GM18502 (cell line): ENCODE results near the gene TEAD1.

Source experiments
- ATAC-seq: cut with Tn5 transposase; IDR thresholded peaks from one replicate; pipeline ENCODE4 v1.9.1; 2021; ENCODE audit warnings: mild to moderate bottlenecking; ENCODE audit not compliant: unreplicated experiment, poor library complexity

Gene TEAD1

DNA sequence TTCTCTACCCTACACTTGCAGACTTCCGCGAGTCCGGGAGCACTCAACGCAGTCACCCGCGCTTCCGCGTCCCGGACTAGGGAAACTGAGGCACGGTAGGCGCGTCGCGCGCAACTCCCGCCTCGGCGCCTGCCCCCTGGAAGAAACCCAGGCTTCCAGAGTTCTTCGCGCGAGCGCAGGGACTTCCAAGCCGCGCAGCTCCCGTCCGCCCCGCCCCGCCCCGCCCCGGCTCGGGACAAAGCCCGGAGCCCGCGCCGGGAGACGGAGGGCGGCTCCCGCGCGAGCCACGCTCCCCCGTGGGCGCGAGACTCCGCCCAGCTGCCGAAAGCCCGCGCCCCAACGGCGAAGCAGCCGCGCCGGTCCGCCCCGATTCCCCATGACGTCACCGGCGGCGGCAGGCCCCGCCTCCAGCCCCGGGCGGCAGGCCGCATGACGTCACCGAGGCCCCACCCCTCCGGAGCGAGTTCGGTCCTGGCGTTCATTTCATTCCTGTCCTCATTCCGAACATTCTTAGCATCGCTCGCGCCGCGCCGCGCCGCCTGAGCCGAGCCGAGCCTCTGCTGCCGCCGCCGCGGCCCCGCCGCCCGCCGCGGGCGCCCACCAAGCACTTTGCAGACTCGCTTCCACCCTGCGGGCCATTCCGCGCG is at the start of gene TEAD1:
Gene TEAD1, plus strand, starts transcription at position 498 of the 647 bp plus-strand sequence.
- ATAC-seq = peak; percentile 90

DNA sequence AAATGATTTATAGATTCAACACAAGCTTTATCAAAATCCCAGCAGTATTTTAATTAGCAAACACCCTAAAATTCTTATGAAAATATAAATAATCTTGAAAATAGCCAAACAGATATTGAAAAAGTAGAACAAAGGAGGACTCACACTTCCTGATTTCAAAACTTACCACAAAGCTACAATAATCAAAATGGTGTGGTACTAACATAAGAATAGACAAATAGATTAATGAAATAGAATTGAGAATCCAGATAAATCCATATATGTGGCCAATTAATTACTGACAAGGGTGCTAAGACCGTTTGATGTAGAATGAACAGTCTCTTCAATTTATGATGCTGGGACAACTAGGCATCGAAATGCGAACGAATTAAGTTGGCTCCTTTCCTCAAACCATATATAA is 49.6 kb upstream of the TEAD1 start:
- no peak for ATAC-seq

DNA sequence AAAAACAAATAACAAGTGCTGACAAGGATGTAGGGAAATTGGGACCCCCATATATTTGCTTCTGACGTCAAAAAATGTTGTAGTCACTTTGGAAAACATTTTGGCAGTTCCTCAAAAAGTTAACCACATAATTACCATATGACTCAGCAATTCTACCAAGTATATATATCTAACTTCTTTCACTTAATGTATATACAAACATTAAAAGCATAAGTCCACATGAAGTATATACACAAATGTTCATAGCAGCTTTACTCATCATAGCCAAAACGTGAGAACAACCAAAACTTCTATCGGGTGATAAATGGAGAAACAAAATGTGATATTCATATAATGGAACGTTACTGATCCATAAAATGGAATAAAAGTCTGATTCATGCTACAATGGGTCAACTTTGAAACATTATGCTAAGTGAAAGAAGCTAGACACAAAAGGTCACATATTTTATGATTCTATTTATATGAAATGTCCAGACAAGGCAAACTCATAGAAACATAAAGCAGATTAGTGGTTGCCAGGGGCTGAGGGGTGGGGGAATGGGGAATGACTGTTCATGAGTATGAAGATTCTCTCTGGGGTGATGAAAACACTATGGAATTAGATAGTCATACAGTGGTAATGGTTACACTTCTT is 48.7 kb upstream of the TEAD1 start:
- no peak for ATAC-seq

GRCh38 chr11:12626616-12627015 is 47.6 kb upstream of the TEAD1 start:
- no peak for ATAC-seq

DNA sequence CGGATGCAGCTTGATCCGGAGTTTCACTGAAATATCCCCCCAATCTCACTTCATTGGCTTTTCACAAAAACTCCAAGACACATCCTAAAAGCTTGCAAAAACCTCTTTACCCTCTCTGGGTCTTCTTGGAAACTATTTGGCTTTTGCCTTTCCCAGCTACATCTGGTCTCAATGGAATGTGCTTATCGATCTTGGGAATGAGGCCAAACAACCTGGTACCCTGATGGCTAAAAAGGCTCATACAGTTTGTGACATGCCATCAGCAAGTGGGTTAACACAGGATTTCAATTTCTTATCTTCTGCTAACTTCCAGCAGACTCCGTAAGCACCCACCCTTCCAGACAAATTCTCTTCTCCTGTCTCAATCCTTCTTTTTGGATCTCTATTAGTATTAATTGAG is 45.9 kb upstream of the TEAD1 start:
- ATAC-seq = no peak

DNA sequence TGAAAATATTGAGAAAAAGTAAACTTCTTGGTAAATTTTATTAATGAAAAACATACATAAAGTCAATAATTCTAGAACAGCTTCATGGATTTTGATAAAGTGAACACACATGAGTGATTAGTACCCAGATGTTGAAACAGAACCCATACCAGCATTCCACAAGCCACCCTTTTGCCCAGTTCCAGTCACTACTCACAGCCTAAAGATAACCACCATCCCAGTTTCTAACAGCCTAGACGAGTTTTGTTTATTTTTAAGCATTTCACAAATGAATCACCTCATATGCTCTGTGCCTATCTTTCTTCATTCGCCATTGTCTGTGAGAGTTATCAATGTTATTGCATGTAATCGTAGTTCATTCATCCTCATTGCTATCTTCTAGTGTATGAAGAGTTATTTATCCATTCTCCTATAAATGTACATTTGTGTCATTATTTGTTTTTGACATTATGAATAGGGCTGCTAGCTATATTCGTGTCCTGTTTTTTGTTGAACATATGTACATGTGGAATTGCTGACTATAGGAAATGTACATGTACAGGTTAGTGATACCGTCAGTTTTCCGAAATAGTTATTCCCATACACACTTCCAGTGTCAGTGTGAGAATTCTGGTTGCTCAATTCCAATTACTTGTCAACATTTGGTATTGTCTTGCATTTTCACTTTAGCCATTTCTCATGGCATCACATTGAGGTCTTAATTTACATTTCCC is 44.5 kb upstream of the TEAD1 start:
- ATAC-seq = no peak

DNA sequence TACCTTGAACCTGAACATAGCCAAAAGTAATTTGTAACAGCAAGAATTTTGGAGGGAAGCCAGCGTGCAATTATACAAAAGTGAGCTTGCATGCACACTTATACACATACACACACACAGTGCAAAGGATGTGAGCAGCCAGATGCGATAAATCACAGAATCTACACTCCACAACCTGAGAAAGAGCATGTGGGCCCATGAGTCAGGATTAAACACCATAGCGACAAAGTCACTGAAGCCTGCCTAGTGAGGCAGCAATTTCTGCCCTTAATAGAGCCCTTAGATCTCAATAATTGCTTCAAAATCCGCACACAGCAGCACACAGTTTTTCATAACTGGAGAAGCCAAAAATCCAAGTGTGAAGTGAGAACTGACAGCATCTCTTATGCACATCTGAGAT is 42.6 kb upstream of the TEAD1 start:
- ATAC-seq = no peak

- no peak for ATAC-seq
These were observed 39.9 kb upstream of the TEAD1 start for GRCh38 chr11:12634329-12634728.

- ATAC-seq = no peak
These were observed 37.3 kb upstream of the TEAD1 start for GRCh38 chr11:12636871-12637410.

DNA sequence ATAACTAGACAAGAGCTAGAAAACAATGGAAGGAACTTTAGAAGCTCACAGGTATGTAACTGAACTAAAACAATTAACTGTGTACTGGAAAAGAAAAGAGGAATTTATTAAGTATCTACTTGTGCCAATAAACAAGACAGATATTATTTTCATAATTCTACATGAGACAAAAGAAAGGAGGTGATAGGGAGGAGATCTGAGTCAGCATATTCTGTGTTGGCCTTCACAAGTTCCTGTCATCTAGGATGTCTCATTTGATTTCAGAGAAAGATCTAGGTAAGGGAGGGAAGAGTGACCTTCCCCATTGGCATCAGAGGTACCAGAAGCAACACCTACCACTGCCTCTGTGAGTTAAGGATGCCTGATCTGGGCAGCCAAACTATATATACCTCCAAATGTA is 34.8 kb upstream of the TEAD1 start:
- no peak for ATAC-seq

DNA sequence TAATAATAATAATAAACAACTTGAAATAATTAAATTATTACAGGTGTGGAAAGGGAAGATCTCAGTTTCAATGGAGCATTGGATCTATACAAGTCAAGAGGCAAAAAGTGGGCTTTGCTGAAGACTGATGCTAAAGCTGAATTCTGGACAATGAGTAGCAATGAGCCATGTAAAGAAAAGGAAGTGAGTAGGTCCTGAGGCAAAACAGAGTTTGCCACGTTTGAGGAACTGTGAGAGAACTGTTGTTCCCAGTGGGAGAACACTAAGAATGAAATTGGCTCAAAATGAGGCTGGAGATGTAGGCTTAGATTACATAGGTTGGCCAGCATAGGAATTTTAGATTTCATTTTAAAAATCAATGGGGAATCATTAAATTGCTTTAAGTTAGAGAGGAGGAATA is 33.9 kb upstream of the TEAD1 start:
- no peak for ATAC-seq

DNA sequence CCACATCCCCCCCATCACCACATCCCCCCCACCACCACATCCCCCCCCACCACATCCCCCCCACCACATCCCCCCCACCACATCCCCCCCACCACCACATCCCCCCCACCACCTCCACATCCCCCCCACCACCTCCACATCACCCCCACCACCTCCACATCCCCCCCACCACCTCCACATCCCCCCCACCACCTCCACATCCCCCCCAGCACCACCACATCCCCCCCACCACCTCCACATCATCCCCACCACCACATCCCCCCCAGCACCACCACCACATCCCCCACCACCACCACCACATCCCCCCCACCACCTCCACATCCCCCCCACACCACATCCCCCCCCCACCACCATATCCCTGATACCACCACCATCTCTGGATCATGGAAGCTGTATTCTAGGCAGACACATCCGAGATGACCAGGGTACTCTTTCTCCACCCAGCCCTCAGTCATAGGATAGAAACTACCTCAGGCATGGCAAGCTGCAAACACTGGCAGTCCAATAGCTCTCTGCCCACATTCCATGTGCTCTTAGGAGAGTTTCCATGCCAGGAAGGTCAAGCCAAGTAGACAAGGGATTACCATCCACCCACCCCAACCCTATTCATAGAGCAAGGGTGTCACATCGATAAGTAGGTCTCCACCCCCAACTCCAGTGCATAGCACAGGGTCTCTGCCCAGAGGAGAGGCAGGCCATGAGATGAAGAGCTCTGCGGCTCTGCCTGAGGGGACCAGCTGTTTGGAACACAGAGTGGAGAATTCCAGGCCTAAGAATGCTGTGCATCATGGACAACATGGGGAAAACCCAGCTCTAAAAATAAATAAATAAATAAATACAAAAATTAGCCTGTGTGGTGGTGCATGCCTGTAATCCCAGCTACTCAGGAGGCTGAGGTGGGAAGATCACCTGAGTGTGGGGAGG is 33.0 kb upstream of the TEAD1 start:
- ATAC-seq = no peak

DNA sequence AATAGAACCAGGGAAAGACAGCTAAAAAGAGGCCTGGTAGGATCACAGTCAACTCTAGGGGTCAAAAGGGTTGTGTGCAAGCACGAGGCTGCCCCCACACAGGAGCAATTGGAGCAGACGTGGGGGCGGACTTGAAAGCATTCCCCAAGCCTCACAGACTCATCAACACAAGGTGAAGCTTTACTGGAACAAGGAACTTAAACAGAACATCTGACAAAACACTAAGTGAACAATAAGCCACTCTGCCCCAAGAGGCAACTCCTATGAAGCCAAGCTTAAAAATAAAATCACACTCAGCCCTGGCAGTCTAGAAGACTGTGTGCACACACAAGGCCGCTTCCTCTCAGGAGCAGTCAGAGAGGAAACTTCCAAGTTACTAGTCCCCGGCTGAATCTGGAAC is 32.2 kb upstream of the TEAD1 start:
- no peak for ATAC-seq

- ATAC-seq = no peak
These were observed 31.3 kb upstream of the TEAD1 start for GRCh38 chr11:12642806-12643428.

DNA sequence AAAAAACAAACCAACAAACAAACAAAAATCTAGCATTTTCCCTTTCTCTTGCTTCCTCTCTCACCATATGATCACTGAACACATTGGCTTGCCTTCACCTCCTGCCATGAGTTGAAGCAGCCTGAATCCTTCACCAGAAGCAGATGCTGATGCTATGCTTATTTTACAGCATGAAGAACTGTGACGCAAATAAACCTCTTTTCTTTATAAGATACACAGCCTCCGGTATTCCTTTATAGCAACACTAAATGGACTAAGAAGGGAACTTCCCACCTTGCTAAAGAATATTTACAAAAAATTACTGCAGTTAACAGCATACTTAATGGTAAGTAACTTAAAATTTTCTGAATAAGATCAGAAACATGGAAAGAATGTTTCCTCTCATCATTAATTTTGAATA is 27.7 kb upstream of the TEAD1 start:
- ATAC-seq = no peak

DNA sequence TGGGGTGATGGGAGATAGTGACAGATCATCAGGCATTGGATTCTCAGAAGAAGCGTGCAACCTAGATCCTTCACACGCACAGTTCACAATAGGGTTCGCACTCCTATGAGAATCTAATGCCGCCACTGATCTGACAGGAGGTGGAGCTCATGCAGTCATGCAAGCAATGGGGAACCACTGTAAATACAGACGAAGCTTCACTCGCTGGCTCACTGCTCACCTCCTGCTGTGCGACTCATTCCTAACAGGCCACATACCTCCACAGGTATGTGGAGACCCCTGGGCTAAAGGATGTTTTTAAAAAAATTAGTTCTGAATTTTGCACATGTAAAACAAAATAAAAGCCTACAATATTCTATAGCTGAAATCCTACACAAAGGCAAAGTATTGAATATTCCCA is 20.5 kb upstream of the TEAD1 start:
- no peak for ATAC-seq

DNA sequence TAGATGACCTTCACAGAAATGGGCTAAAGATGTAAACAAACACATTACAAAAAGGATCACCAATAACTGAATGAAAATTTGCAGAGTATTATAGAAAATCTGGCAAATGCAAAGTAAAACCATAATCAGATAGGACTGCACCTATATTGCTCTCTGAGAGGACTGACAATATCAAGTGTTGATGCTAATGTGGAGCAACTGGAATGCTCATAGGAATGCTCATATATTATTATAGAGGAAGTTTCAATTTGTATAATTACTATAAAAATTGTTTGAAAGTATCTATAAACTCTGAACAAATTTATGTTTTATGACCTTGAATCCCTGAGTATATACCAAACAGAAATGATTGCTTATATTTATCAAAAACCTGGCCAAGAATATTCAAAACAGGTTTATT is 18.4 kb upstream of the TEAD1 start:
- no peak for ATAC-seq

- no peak for ATAC-seq
These were observed 16.9 kb upstream of the TEAD1 start for GRCh38 chr11:12657336-12657735.

GRCh38 chr11:12657981-12658380 is 16.2 kb upstream of the TEAD1 start:
- ATAC-seq = no peak

DNA sequence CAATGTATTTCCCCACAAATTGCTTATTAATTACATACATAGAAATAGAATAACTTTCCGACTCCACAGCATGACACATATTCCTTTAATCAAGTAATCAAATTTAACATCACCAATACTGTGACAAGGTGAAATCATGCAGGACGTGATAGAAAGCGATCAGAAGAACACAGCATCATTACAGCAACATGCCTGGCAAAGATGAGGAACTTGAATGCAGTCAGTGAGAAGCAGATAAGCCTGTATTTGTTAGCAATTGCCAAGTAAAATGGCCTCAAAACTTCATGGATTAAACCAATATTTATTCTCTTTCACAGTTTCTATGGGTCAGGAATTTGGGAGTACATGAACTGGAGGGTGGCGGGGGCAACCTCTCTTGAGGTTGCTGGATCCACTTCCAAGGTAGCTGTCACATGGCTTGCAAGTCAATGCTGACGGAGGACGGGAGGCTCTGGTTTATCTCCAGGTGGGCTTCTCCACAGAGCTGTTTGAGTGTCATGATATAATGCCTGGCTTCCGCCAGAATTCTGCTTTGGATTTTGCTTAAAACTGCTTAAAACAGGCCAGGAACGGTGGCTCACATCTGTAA is 12.0 kb upstream of the TEAD1 start:
- ATAC-seq = no peak
